Activated CD4-positive, alpha-beta T cell treated with anti-CD3 and anti-CD28 coated beads, Interleukin-2, amount 50 U/mL, for 1 hour (primary cell): ENCODE data around the gene PVALEF.
A peak's percentile ranks its signal among the peaks of the same experiment; 100 is the strongest.
"Not testable (repeated sequence)": the region's sequence is repeated elsewhere in the genome, so short reads cannot be mapped to it uniquely, and the experiment has no call there.

Source experiments
- DNase-seq: peaks from one replicate; pipeline ENCODE4 v3.0.0-alpha.2; 2020

Gene PVALEF

GRCh38 chr17:81147701-81148100, 17.6 kb upstream of the PVALEF start:
- DNase-seq = no peak

- no peak for DNase-seq
Observed at GRCh38 chr17:81148571-81148970, 16.7 kb upstream of the PVALEF start.

DNA sequence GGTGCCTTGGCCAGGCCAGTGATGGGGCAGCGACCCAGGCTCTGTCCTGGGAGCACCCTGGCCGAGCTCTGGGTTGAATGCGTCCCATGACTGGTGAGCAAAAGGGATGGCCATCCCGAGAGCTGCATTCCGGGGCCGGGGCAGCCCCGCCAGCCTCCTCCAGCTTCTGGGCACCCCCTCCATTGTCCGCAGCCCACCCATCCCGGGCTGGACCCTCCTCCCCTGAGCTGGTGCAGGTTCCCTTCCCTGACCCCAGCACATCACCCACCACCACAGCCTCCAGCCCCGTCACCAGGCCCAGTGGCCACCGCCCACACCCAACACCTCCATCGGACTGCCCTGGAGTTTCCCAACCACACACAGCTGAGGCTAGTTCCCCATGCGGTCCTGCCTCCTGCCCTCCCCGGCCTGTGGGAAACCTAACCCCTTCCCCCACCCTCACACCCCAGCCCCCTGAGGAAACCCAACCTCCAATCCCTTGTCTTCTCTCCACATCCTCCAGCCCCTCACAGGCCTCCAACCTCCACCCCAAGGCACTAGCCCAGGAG, 16.2 kb upstream of the PVALEF start:
- DNase-seq = no peak

DNA sequence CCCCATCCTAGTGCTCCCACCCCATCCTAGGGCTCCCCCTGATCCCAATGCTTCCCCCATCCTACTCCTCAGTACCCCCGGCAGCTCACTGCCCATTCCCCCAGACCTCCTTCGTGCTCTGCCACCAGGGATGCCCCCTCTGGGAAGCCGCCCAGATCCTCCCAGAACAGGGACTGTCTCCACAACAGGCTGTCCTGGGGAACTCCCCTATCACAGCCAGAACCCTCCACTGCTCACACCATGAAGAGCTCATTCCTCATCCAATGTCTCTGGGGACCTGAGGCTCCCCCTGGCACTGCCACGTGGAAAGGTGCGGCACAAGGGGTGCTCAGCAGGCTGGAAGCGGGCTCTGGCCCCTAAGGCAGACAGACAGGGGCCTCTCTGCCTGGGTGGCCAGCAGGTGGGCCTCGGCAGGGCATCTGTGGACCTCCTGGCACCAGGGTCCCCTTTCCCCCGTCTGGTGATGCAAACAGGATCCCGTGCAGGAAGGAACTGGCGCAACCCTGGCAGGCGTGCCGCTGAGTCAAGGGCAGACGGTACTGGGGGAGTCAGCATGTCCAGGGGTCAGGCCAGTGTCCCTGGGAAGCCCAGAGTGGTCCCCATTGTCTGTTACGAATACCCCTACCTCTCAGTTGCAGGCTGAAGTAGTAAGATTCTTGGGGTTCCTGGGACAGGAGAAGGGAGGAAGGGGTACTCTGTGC, 14.8 kb upstream of the PVALEF start:
- no peak for DNase-seq

DNA sequence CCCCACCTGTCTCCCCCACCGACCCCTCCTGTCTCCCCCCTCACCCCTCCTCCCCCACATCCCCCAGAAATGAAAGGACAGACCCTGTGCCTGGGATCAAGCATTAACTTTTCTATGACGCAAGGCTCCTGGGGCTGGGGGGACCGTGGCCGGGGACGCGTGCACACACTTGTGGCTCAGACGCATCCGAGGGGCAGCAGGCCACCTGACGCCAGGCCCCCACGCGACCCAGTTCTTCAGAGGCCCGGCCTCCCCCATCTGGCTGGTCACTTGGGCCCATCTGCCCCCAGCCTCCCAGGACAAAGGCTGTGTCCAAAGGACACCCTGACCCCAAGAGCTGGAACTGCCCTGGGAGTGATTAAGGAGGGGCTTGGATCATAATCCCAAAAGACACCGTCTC, 14.0 kb upstream of the PVALEF start:
- DNase-seq = no peak

- DNase-seq = no peak
Observed at GRCh38 chr17:81152288-81152828, 12.9 kb upstream of the PVALEF start.

- peak; percentile 7 for DNase-seq
Observed at GRCh38 chr17:81153340-81153803, 11.9 kb upstream of the PVALEF start.

DNA sequence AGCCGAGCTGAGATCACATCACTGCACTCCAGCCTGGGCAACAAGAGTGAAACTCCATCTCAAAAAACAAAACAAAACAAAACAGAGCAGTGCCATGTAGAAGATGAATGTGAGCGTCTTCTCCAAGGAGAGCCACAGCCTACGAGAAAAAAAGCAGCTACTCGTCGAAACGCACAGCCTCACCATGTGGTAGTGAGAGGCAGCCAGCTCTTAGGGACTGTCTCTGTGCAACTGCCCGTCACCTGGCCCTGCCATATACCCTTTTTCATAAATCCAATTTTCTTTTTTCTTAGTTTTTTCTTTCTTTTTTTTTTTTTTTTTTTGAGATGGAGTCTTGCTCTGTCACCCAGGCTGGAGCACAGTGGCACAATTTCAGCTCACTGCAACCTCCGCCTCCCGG, 11.3 kb upstream of the PVALEF start:
- DNase-seq = not testable (repeated sequence)

DNA sequence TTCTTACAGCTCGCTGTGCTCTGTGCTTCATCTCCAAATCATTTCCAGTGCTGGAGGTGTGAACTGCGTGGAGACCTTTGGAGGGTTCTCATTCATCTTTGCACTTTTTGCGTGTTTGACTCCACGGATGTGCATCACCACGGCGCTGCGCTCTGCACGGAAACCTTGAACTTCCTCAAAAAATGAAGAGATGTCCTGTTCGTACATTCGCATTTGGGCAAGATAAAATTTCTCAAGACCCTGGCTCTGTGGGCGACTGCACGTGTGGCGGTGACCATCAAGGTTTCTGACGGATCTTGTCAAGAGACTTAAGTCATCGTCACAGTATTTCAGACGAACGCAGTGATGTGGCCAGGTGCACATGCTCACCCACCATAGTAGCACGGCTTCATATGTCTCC, 10.3 kb upstream of the PVALEF start:
- DNase-seq = no peak

DNA sequence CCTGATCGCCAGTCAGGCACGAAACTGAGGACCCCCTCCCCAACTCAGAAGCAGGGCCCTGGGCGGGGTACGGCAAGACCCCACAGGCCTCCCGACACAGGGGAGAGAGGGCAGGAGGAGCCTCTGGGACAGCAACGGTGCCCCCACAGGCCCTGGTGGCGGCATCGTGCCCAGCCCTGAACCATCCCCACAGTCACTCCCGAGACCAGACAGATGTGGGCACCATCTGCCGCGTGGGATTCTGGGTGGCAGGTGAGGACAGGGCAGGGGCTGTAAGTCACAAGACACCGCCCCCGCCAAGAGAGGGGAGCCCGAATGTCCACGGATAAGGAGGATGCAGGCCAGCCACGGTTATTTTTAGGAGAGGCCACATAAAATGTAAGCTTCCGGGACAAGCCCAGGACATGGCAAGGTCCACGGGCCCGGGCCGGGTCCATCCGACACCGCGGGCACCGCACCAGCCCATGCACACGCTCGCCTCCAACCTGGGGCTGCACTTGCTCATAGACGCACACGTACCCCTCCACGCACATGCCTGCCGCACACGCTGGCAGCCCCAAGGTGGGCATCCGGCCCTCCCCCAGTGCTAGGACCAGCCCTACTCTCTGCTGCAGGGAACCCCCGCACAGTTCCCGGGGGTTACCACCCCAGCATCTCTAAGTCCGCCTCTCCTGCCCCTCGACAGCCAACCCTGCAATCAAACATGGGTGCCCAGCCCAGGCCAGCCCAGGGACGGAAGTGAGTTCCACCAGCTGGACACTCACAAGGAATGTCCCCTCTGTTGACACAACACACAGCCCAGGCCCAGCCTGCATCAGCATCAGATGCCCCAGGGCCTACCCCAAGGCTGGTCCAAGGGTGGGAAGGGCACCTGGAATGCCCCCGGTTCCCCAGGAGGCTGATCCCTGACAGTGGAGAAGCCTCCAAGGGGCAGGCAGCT, 8.2 kb upstream of the PVALEF start:
- no peak for DNase-seq

DNA sequence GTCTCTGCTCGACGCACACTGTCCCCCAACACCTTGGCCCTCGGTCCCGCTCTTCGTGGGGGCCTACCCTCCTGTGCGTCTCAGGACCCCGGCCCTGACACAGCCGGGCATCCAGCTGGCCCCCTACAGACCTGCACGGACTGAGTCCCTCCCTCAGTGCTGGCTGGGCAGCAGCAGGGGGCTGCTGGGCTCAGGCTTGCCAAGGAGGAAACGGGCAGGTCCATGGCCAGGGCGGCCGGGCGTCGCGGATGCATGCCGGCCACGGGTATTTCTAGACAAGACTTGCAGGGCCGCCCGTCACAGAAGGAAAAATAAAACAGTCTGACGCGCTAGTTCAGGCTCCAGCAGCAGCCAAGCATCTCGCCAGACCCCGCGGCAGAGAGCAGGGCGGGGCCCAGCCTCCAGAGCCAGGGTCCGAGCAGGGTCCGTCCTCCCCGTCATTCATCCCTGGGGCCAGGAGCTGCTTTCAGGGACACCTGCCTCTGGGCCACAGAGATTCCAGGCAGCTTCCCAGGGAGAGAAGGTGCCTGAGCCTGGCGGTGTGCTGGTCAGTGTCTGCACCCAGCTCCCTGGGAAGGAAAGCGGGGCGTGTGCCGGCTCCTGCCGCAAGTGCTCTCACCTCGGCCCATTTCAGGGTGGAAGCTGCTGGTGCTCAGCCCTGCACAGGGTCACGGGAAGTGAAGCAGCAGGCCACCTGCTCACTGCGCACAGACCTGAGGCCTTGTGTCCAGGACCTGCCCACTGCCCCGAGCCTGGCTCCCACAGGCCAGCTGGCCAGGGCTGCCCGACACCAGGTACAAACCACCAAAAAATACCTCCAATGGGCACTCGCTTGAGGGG, 7.2 kb upstream of the PVALEF start:
- no peak for DNase-seq

DNA sequence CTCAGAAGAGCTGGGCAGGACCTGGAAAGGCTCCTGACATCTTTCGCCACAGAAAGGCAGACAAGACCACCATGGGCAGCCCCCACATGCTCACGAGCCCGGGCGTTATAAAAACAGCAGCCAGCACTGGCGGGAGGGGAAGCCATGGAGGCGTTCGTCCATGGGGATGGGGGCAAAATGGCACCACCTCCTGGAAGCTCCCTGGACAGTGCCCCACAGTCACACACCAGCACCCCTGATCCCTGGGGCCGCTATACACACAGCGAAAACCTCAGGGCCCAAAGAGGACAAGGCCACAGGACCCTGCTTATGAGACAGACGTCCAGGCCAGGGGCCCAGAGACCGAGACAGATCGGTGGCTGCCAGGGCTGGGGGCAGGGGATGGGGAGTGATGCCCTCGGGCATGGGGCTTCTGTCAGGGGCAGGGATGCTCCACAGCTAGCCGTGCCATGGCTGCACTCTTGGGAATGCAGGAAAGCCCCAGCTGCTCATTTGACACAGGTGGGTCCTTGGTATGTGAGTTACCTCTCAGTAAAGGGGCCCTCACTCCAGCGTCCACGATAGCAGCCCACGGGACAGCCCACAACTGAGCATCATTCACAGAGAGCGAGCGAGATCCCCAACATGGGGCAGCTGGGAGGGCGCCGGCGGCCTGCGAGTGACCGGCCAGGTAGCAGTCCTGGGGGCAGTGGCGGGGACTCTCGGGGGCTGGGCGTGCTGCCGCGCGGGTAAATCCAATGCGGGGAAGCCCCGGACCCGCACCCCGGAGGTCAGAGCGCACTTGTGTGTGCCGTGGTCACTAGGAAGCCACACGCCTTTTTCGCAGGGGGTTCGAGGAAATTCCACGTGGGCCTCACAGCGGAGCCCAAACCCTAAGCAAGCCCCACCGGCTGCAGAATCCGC, 6.4 kb upstream of the PVALEF start:
- DNase-seq = no peak

- no peak for DNase-seq
Observed at GRCh38 chr17:81159611-81160265, 5.6 kb upstream of the PVALEF start.

- DNase-seq = no peak
Observed at GRCh38 chr17:81160306-81160705, 5.0 kb upstream of the PVALEF start.

- DNase-seq = no peak
Observed at GRCh38 chr17:81160747-81161453, 4.4 kb upstream of the PVALEF start.

DNA sequence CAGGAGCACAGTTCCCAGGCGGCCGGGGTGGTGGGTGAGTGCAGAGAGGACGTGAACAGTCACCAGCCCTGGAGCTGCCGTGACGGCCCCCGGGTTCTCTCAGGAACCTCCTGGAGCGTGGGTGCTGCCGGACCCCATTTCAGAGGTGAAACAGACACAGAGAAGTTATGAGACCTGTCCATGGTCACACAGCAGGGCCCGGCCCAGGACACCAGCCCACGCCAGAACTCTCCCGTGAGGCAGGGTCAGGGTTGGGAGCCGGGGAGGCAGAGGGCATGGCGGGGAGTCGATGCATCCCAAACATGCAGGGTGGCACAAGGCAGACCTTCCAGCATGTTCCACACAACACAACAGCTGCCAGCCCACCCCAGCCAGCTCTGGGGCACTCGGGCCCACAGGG, 3.8 kb upstream of the PVALEF start:
- no peak for DNase-seq

DNA sequence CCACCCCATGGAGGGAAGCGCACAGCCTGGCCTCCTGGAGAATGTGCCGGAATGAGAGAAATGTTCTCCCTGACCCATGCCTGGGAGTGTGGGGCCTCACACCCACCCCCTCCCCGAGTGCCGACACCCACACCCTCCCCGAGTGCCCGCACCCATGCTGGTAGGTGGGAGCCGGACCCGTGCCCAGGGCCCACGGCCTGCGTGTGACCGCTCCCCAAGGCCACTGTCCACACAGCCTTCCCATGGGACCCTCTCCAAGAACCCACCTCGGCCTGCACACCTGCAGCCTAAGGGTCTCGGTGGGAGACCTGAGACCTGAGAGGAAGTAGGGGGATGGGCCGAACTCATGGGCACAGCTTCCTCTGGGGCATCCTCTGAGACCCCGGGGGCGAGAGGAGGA, 3.3 kb upstream of the PVALEF start:
- no peak for DNase-seq

DNA sequence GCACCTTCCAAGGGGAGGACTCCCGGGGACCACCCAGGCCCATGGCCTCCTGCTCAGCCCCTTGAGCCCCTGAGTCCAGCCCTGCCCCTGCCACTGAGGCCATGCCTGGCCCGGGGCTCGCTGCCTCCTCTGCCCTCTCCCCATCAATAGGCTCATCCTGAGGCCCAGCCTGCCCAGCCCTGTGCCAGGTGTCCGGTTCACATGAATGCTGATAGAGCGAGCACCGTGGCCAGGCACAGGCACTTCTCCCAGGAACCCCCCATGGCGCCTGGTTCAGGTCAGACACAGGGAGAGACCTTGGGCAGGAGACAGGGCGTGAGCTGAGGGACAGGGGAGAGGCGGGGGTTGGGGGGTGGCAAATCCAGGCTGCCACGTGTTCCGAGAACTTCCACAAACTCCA, 2.8 kb upstream of the PVALEF start:
- DNase-seq = no peak

DNA sequence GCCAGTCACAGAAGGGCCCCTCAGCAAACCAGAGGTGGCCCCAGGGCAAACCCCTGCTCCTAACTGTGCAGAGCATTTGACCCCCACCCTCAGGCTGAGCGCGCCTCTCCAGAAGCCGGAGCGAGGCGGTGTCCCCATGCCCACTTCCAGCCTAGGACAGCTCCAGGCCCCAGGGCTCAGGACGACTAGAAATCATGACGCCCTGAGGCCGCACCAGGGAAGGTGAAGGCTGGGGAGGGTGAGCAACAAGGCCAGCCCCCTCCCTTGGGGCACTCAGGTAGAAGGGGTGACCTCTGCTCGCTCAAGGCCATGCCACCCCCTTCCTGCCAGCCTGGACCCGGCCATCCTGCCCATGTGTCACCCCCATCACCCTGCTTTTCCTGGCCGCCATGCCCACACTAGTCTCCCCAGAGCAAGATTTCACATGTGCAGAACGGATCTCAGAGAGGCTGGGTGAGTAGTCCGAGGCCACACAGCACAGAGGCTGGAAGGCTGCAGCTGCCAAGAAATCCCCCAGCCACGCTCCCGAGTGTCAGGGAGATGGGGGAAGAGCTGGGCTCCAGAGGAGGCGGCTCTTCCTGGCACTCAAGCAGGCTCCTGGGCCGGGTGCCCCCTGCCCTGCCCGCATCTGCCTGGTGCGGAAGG, 2.1 kb upstream of the PVALEF start:
- no peak for DNase-seq
